HS-27A (cell line): ENCODE data around the gene STK10.

Source experiments
- DNase-seq: peaks from one replicate; pipeline ENCODE4 v3.0.0-alpha.2; 2012; ENCODE audit warnings: low read depth, missing footprints

The STK10 gene

DNA sequence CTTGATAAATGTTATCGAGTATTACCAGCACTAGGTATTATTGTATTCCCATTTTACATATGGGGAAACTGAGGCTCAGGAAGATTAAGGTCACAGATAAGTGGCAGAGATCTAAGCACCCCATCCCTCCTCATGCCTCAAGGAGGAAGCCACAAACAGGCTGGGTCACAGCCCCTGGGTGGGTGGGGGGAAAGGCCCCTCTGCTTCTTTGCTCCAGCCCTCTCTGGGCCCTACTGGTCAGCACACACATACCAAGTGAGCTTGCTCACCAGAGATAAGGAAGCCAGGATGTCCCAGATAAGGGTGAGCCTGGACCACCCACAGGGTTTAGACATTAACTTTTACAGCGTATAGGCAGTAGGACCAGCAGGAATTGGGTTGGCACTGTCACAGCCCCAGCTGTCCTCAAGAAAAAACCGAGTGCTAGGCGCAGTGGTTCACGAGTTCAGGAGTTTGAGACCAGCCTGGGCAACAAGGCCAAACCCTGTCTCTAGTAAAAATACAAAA is 45.3 kb downstream of the STK10 start:
- no peak for DNase-seq

DNA sequence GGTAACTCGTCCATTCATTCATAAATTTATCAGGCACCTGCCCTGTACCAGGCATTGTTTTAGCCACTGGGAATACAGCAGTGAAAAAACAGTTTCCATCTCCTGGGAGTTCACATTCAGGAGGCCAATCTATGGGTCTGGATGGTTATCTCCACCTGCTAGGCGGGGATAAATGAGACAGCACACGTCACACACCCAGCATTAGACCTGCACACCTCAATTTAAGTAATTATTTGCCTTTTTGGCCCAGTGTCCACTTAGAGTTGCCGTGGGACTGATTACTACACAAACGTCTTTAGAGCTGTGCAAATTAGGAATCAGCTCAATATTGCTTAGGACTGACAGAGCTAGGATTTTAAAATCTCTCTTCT is 46.1 kb downstream of the STK10 start:
- no peak for DNase-seq

DNA sequence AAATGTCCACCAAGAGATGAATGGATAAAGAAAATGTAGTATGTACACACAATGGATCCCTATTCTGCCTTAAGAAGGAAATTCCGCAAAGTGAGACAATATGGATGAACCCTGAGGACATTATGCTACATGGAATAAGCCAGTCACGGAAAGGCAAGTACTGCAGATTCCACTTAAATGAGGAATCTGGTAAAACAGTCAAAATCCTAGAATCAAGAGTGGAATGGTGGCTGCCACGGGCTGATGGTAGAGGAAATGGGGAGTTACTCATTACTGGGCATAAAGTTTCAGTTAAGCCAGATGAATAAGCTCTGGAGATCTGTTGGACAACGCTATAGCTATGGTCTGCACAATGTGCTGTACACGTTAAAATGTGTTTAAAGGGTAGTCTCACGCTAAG is 47.2 kb downstream of the STK10 start:
- DNase-seq: no peak

DNA sequence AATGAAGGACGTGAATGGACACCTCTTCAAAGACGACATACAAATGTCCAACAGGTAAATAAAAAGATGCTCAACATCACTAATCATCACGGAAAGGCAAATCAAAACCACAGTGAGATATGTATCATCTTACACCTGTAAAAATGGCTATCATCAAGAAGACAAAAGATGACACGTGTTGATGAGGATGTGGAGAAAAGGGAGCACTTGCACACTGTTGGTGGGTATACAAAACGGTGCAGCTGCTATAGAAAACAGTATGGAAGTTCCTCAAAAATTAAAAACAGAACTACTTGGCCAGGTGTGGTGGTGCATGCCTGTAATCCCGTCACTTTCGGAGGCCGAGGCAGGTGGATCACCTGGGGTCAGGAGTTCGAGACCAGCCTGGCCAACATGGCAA is 47.9 kb downstream of the STK10 start:
- DNase-seq: no peak

DNA sequence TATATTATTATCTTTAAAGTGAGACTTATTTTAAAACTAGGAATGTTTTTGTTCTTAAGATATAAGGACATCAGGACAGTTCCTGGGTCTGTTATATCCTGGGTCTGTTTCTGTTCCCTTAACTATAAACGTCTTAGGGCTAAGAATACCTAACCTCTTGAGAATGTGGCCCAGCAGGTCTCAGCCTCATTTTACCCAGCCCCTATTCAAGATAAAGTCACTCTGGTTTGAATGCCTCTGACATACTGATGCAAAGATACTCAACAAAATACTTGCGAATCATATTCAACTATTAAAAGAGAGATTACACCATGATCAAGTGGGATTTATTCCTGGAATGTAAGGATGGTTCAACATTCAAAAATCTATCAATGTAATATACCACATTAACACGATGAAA is 51.0 kb downstream of the STK10 start:
- no peak for DNase-seq

DNA sequence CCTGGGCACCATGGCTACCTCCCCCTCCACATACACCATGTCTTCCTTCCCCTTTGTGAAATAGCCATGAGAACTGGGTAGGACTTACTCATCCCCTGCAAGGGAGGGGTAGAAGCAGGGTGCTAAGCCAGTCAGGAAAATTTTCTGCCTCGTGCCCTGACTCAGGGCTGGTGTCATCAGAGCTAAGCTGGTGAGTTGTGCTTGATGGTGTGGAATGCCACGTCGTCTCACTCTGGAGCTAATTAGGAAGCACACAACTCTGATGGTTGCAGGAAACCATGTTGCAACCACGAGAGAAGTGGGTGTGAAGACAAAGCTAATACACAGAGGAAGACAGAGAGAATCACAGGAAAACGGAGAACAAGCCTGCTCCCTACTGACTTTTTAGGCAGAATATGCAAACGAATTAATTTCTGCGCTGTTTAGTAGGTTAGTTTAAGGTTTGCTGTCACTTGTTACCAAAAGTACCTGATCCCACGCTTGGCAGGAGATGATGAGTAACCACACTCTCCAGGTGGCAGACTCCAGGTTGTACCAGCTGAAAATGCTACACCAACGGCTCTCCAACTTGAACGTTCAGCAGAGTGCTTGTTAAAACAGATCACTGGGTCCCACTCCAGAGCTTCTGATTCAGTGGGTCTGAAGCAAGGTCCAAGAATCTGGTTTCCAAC is 54.5 kb downstream of the STK10 start:
- DNase-seq: no peak

DNA sequence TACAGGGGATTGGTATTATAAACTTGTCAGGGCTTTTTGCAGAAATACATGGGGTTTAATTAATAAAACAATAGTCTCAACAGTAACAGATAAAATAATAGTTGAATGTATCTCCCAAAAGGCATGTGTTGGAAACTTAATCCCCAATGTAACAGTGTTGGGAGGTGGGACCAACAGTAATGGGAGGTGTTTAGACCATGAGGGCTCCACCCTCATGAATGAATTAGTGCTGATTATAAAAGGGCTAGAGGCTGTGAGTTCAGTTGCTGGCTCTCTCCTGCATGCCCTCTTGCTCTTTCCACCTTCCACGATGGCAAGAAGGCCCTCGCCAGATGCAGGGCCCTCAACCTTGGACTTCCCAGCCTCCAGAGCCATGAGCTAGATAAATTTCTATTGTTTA is 56.3 kb downstream of the STK10 start:
- DNase-seq: no peak

DNA sequence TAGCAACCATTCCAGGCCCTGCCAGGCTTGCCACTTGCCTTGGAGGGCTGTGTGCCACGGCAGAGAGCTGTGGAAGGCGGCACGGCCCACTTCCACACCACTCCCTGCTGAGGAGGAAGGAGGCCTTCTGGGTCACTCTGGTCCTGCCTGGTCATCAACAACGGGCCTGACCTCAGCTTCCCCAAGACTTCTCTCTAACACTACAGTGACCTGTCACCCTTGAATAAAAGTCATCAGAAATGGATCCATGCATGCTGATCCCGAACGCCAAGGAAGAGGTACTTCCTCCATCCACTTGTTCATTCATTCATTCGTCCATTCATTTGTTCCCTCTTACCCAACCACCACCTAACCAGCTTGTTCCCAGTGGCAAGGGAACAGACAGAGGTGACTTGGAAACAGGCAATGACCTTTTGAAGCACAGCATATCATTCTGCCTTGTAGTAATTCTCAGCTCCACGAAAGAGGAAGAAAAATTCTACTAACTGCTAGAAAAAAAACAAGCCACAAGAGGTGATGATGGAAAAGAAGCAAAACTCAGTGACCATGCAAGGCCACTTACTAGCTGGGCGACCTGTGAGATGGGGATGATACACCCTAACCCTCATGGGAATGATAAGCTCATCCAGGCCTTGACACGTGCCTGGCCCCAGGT is 58.6 kb downstream of the STK10 start:
- no peak for DNase-seq

DNA sequence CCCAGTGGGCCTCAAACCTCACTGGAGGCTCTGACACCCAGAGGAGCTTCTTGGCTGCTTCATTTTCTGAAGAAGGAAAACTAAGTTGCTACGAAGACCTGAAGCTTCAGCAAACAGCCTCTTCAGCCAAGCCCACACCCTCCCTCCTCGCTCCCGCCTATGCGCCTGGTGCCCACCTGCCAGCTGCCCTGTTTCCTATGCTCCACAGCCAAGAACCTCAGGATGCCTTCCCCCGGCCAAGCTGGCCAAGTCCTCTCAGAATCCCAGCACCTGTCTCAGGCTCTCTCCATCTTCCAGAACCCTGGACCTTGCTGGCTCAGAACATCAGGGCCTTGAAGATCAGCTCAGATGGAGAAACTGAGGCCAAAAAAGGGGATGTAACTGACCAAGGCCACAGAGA is 60.4 kb downstream of the STK10 start:
- no peak for DNase-seq

DNA sequence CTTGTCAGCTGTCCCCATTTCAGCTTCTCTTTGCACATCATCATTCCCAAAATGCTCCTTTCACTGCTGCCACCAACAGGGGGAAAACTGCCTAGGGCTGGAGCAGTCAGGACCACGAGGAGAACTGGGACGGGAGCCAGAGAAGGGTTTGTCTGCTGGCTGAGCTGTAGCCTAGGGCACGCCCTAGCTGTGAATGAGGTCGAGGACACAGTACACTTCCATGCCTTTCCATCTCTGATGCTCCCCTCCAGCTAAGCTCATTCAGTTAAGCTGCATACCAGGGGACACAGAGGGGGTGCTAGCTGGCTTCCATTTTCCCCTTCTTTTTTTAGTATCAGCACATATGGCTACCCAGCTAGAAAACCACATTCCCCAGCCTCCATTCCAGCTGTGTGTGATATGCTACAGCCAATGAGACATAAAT is 64.7 kb downstream of the STK10 start:
- no peak for DNase-seq

DNA sequence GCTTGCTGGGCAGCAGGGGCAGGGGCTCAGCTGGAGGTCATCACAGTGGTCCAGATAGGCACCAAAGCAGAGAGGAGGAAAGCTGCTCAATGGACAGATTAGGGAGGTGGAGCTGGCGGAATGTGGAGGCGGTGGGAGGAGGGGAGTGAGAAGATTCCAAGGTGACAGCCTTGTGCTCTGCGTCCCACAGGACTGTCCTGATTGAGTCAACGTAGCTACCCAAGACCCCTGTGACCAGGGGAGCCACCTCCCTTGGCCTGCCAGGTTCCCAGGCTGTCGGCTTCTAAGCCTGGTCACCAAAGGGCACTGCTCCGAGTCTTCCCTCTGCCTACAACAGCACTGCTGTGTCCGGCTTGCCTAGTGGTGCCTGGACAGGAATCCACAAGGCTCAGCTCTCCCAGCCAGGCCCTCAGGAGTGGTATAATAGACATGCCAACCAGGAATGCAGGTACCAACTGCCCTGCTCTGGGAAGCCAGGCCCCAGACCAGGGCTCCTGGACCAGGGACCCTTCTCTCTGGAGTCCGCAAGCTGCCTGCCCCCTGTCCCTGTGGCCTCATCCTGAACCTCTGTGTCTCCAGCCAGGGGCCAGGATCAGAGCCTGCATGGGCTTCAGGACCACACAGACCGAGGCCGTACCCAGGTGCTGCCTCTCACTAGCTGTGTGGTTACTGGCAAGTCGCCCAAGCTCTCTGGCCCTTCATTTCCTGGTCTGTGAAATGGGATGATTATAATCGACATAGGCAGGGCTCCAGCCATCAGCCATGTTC is 67.9 kb downstream of the STK10 start:
- no peak for DNase-seq

DNA sequence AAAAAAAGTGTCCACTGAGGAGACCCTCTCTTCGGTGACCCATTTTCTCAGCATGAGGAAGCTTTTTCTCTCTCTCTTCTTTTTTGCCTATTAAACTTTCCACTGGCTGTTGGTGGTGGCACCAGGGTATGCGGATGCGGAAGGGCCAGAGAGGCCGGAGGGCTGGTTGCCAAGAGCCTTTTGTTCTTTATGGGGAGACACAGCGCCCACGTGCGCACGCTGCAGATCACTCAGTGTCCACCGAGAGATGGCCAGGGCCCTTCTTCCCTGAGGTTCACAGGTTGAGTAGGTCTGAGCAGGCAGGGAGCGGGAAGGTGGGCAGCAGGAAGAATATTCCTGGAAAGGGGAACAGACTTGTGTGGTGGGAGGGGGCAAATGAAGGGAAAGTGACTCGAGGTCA is 69.1 kb downstream of the STK10 start:
- no peak for DNase-seq

DNA sequence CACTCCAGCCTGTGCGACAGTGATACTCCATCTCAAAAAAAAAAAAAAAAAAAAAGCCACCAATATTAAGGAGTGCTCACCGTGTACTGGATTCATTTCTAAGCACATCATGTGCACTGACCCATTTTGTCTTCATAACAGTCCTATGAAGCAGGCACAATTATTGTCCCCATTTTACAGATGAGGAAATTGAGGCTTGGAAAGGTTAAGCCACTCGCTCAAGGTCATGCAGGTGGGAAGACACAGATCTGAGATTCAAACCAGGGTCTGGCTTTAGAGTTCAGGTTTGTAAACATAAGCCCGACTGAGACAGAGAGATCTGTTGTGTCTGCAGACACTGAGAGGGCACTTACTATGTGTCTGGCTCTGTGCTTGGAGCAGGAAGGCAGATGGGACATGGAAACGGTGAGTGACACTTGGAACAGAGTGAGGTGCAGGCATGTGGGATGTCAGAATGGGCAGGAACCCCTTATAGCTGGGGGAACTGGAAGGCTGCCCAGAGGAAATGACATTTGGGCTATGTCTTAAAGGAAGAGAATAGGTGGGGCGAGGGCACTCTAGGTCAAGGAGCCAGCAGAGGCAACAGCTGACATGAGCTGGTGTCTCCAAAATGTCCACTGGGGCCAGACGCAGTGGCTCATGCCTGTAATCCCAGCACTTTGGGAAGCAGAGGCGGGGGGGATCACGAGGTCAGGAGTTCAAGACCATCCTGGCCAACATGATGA is 69.9 kb downstream of the STK10 start:
- no peak for DNase-seq

DNA sequence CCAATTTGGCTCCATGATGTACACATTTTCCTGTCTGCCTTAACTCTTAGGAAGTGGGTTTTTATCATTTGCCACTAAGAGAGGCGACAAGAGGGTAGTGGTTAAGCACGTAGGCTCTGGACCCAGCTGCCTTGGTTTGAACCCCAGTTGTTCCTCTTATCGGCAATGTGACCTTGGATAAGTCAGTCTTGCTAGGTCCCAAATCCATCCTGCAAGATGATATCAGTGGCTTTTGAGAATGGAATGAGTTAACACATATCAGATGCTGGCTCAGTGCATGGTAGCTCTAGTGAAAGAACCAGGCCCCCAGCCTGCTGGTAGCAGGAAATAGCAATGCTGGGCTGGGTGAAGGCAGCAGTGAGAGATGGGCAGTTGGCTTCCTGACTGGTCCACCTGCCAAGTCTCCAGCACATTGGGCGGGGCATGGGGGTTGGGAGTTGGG is 72.5 kb downstream of the STK10 start:
- DNase-seq: no peak

DNA sequence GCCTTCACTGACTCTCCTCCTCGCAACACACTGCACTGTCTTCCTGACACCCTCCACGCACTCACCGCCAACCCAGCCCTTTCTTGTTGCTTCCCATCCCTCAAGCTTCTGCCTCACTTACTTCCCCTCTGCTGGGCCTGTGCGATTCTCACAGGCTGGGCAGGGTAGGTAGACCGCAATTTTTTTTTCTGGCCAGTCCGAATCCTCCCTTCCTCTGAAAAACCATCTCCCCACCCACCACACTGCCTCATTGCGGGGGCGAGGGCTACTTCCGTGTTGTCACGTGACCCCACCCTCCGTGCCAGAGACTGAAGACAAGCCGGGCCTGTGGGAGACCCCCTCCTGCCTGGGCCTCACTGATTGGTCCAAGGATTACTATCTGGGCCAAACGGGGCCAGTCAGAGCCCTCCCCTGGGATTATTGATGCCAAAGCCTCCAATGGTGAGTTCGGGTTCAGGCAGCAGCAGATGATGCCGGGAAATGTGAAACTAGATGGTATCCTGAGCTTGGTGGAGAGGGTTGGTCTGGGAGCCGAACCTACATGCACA is 73.1 kb downstream of the STK10 start:
- DNase-seq: no peak

DNA sequence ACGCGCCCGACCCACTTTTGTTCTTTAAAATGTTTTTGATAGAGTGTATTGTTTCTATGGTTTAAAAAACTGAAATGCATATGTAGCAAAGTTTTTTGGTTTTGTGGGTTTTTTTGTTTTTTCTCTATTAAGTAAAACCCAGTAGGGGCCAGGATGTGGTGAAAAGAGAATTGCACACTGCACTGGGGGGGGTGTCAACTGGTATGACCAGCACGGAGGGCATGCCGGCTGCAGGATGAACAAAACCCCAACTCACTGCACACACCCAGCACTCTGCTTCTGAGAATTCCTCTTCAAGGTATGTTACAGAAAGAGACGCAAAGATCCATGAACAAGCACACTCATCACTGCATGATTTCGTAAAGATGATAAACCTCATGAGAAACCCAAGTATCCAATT is 75.0 kb downstream of the STK10 start:
- no peak for DNase-seq

DNA sequence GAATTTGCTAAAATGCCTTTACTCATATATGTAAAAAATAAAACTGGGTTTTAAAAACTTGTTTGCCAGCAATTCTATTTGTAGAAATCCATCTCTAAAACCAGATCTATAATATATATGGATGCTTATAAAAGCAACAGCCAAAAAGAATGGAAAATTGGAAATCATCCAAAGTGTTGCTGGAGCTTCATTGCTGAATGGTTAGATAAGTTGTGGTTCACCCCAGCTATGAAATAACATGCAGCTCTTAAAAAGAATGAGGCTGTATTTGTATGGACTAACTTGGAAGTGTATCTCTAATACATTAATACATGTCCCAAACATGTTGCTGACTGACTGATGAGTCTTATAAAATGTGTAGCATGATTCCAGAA is 76.2 kb downstream of the STK10 start:
- no peak for DNase-seq

DNA sequence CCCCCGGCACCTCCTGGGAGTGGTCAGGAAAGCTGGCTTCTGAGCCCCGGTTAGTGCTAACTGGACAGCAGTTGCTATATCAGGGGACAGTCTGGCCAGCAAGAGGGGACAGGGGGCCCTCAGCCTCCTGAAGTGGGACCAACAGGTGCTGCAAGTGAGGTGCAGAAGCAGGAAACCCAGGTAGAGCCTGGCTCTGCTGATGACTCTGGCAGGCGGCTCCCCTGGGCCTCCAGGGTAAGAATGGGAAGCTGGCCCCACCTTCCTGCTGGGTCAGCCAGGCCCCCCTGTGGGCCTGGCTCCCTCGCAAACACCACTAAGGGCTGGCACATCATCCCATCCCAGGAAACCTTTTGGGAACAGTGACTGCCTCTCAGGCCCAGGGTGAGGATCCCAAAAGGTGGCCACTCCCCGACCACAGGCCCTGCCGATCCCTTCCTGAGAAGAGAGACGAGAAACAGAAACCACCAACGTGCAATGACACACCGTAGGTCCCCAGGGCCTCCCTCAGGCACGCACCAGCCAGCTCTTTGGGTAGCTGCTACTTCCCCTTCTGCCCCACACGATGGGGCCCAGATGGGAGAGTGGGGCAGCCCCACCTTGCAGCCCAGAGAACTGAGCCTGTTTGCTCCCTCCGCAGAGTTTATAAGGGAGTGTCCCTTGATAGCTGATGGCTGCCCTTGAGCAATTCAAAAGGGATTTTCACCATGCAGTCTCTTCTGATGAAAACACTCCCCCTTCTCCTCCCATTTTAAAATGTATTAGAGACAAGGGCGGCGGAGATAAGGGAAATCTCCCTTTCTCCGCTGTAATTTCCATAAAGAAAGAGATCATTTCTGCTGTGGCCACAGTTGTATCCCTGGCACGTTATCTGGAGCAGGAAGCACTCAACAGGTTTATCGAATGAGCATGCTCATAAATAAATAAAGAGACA is 76.8 kb downstream of the STK10 start:
- no peak for DNase-seq

DNA sequence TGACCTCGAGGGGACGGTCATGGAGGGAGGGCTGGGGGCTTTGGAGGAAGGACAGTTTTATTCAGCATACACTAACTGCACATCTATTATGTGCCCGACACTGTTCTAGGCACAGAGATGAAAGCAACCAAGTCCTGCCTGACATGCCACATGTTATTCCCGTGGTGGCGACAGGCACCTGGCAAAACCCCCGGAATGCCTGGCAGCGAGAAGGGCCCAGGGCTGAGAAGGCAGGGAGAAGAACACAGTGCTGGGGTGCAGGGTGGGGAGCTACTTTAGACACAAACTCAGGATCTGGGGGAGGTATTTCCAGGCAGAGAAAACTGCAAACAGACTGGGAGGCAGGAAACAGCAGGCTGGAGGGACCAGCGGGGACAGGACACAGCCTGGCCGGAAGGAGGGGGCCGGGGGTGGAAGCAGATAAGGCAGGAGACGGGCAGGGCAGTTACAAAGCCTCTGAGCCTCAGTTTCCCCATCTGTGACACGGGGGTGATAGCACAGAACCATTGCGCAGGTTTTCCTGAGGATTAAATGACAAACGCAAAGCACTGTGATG is 77.7 kb downstream of the STK10 start:
- DNase-seq: no peak

DNA sequence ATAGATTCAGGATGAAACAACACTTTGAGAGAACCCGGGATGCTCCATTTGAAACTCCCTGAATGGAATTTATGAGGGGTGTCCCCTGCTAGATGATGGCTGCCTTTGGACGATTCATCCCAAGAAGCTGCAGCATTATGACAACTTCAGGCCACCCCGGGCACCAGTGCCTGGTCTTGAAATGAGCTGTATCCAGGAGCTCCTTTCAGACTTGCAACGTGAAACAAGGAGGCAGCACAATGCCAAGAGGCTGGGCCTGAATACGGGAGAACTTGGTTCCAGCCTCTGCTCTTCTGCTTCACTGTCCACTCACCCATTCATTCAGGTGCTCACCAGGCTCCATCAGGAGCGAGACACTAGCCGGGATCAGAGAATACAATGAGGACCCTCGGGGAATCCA is 78.3 kb downstream of the STK10 start:
- DNase-seq: no peak

DNA sequence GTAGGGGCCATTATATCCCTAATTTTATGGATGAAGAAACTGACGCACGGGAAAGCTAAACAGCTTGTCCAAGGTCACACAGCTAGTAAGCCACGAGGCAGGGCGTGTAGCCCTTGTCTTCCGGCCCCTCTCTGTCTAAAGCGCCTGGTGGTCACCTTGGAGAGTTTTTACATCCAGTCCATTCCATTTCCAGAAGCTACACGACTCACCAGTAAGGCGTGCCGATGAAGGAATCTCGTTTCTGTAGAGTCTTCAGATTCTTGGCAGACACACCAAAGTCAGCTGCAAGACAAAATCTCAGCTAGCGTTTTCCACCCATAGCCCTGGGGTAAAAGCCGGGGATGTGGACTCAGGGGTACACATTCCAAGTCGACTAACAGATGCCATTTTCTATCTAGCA is 80.5 kb downstream of the STK10 start:
- no peak for DNase-seq
